GM18870 (cell line): ENCODE data around the gene FAM221A.
"Not testable (repeated sequence)": the region's sequence is repeated elsewhere in the genome, so short reads cannot be mapped to it uniquely, and the experiment has no call there.

ENCODE experiments used
- ATAC-seq: cut with Tn5 transposase; IDR thresholded peaks from one replicate; pipeline ENCODE4 v1.9.1; 2021; ENCODE audit warnings: moderate library complexity; ENCODE audit not compliant: unreplicated experiment

FAM221A gene, protein sequence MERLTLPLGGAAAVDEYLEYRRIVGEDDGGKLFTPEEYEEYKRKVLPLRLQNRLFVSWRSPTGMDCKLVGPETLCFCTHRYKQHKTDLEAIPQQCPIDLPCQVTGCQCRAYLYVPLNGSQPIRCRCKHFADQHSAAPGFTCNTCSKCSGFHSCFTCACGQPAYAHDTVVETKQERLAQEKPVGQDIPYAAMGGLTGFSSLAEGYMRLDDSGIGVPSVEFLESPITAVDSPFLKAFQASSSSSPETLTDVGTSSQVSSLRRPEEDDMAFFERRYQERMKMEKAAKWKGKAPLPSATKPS

DNA sequence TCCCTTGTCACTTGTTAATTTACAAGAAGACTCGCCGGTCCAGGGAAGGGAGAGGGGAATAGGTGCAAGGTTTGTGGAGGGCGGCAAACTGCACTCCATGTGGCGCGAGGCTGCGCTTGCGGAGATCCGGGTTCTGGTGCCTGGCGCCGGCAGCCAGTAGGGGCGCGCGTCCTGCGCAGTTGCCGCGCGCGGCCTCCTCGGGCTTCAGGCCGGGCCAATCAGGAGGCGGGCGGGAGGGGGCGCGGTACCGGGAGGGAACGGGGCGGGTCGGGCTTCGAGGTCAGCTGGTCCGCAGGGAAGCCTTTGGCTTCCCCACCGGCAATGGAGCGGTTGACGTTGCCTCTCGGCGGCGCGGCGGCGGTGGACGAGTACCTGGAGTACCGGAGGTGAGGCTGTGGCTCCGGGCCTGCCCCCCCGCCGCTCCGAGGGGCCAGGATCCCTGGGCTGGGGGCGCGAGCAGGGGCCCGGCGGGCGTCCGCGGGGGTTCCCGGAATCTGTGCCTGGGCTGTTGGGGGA is at the start of gene FAM221A:
FAM221A (plus strand) TSS at position 302 of the 516 bp plus-strand sequence; CDS start at position 322, 20 bp downstream.
- ATAC-seq: peak; percentile 60

DNA sequence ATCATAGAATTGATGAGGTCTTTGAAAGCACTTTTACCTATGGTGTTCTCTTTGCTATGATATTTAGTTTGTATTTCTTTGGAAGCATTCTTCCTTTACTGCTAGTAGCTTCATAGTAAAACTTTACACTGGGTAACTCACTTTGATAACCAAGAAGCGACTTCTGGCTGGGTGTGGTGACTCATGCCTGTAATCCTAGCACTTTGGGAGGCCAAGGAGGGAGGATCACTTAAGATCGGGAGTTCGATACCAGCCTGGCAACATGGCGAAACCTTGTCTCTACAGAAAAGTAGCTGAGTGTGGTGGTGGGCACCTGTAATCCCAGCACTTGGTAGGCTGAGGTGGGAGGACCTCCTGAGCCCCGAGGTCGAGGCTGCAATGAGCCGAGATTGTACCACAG is 46.6 kb upstream of the FAM221A start:
- ATAC-seq: no peak

DNA sequence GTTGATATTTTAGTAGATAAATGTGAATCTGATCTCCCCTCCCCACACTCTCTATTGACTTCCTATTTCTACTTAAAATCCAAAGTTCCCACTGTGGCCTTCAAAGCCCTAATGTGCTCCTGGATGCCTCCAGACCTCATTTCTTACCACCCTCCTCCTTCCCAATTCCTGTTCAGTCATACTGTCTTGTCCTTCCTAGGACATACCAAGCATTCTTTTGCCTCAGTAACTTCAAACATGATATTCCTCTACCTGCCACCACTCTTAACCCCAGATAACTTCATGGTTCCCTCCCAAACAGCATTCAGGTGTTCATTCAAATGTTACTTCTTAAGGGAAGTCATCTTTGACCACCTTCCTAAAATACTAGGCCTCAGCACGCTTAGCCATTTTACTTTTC is 34.2 kb upstream of the FAM221A start:
- ATAC-seq: no peak

DNA sequence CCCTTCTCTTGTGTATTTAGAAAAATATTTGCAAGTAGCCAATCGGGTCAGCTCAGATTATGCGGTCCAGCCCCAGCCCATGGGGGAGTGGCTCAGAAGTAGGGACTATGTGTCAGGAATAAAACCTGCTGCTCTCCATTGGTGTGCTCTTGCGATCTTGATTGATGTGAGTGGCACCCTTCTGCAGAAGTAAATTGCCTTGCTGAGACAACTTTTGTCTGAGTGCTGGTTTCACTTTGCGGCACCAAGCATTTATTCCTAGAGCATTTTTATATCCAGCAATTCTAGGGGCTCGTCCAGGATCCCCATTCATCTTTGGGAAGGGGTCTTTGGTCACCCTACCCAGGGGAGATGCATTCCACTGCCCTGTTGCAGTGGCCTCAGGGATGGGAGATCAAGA is 26.1 kb upstream of the FAM221A start:
- ATAC-seq: no peak

DNA sequence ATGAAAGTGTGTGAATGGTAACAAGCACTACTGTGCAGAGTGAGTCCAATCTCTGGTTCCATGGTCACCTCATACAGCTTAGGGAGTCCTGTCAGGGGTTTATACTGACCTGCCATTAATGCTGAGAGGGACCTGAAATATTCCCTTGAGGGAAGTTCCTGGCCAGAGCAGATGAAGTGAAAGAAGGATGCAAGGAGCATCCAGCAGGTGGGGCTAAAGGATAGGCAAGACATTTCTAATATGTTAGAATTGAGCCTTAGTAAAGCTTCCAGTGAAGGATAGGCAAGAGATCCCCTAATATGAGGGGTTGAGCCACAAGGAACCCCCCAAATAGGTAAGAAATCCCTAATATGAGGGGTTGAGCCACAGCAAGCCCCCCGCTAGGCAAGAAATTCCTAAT is 25.5 kb upstream of the FAM221A start:
- no peak for ATAC-seq

DNA sequence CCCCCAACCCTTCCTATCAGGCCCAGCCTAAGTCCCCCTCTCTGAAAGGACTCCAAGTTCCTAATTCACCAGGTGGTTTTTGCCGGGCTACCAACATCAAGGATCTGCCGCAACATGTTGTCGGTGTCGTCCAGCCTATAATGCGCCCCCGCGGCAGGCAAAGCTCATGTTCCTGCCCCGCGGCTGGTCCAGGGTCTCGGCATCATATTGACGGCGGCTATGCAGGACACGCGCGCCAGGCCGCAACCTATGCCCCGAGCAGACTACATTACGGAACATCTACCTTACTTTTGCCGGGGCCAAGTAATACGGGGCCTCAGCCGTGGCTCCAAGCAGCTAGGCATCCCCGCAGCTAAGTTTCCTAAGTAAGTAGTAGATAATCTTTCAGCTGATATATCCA is 24.6 kb upstream of the FAM221A start:
- ATAC-seq: no peak

DNA sequence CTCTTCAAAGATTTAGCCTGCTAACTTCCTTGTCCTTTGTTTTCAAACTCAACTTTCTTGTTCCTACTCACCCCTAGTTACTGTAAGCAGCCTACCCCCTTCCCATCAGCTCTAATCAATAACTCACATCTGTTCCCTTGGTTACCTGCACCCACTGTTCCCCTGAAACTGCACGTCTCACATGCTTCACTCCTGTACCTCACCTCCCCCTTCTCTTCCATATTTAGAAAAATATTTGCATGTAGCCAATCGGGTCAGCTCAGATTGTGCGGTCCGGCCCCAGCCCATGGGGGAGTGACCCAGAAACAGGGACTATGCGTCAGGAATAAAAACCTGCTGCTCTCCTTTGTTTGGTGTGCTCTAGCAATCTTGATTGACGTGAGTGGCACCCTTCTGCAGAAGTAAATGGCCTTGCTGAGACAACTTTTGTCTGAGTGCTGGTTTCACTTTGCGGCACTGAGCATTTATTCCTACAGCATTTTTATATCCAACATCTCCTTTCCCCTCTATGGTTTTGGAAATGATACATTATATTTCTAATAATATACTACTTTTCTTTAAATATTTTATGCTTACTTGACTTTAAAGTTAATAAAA is 21.1 kb upstream of the FAM221A start:
- ATAC-seq: no peak

DNA sequence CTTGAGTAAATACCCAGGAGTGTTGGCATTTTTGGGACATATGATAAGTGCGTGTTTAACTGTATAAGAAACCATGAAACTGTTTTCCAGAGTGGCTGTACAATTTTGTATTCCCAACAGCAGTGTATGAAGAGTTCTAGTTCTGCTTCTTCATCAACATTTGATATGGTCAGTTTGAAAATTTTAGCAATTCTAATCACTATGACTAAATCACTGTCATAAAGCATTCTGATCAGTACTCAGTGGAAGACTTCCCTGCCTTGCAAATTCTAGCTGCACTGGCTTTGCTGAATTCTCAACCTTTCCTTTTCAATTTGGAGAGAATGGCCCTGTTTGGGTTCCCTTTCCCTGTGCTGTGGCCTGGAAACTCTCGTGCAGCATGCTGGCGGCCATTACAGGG is 18.6 kb upstream of the FAM221A start:
- no peak for ATAC-seq

DNA sequence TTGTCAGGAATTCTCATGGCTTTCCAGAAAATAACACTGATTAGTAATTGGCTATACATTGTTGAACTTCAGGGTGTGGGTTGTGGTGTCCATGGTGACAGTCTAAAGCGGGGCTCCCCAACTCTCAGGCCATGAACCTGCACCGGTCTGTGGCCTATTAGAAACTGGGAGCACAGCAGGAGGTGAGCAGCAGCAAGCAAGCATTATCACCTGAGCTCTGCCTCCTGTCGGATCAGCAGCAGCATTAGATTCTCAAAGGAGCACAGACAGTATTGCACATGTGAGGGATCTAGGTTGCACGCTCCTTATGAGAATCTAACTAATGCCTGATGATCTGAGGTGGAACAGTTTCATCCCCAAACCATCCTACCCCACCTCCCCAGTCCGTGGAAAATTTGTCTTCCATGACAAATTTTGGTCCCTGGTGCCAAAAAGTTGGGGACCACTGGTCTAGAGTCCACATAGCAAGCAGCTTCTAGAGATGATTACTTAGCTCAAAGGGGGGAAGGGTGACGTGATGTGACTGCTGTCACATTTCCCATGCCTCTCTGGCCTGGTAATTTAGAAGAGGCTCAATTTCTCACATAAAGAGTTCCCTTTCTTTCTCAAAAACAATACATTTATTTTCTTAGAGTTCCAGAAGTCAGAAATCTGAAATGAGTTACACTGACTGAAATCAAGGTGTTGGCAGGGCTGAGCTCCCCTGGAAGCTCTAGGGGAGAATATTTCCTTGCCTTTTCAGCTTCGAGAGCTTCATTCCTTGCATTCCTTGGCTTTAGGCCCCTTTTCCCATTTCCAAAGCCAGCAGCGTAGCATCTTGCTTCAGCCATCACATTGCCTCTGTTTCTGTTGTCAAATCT is 17.6 kb upstream of the FAM221A start:
- no peak for ATAC-seq

DNA sequence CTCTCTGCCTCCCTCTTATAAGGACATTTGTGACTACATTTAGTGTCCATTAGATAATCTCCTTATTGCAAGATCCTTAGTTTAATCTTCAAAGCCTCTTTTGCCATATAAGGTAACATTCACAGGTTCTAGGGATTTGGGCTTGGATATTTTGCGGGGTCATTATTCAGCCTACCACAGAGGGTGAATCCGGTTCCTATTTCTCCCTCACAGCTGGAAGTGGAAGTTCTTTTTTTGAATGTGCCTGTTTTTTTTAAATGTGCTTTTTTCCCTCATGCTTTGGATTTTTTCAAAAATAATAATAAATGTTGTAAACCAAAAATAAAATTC is 17.1 kb upstream of the FAM221A start:
- no peak for ATAC-seq

DNA sequence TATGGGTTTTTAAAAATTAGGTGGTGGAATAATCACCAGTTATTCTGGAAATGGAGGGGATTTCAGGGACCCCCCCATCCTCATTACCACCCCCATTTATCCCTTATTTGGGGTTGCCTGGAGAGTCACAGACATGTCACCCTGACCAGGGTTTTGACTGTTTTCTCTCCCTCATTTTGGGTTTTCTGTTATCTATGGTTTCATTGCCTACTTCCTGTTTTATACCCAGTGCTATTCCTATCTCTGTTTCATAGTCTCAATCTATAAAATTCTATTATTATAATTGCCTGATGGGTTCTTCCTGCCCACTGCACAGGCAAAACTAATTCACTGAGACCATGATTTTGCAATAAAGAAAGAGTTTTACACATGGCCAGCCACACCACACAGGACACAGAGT is 15.9 kb upstream of the FAM221A start:
- no peak for ATAC-seq

DNA sequence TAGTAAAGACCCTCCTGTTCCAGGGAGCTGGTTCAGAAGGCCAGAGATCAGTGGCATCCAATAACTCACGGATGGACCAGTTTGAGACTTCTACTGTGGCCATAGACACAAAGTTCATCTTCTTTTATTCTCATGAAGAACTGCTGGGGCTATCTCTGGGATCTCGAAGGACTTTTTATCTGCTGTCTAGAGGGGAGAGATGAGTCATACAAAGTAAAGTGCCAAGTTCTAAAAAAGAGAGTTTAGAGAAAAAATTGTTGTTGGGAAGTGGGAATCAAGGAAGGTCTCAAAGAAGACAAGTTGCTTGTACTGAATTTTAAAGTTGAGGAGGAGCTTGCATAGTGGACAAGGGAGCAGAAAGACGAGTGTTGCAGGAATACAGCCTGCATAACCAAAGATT is 8.0 kb upstream of the FAM221A start:
- ATAC-seq: no peak

DNA sequence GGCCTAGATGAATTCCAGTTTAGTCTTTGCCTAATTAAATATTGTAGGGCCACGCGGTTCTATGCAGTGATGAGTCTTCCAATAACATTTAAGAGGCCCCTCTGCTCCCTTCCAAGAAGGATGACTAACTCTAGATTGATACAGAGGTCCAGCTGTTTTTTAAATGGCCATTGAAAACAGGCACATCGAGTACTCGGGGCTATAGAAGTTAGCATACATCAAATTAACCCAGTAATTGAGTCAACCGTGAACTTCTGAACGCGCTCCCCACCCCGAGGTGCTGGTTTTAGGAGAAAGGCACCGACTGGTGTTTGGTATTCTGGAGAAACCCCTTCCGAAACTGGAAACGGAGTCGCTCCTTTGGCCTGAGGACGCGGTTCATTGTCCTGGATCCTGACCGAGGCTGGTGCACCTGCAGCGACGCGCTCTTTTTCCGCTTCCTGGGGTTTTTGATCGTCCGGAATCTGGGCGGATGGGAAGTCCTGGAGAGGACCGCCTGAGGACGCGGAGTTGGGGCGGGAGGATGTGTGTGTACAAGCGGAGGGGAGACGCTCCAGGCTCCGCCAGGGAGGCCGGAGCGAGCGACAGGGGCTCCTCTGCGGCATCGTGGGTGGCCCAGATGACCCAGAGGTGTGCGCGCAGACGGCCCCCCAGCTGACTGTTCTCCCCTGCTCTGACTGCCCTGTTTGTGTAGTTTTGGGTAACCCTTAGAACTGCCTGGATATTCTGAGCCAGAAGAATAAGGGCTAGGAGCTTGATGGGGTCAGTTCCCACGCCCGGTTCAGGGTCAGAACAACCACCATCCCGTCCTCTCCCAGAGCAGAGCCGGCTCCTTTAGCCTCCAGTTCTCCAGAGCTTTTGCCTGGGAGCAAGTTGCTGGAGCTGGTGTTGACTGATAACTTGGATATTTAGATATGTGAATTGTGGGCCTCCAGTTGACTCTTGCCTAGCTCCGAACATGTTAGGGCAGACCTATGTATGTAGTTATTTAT is 711 bp downstream of the FAM221A start:
- ATAC-seq: peak; percentile 38

DNA sequence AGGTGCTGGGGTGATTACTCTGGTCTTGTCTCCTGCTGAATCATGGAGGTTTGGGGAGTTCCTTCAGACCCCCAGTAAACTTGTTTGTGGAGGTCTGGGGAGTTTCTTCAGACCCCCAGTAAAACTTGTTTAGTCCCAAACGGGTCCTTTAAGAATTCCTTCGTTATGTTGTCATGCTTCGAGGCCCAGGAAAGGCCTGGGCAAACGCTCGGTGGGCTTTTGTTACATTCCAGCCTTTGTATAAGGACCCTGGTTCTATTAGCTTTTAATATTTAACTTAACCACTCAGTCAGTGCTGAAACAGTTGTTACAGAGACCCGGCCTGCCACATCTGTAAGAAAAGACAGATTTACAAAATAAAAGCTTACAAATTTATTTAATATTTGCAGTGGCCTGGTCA is 4.0 kb downstream of the FAM221A start:
- ATAC-seq: not testable (repeated sequence)

DNA sequence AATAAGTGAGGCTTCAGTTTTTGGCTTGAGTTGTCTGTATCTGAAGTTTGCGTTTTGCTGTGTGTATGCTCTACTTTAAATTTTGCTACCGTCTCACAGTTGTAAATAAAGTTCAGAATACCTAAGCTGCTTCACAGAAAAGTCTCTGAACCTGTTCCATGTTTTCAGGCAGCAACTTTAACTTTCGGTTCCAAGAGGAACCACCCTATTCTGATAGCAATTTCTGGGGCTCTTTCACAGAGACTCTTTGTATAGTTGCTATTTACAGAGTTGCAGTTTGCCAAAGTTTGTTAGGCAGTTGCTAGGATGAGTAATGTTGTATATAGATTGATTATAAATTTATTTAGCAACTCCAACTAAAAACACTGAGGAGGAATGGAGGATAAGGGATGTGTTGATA is 5.7 kb downstream of the FAM221A start:
- no peak for ATAC-seq

DNA sequence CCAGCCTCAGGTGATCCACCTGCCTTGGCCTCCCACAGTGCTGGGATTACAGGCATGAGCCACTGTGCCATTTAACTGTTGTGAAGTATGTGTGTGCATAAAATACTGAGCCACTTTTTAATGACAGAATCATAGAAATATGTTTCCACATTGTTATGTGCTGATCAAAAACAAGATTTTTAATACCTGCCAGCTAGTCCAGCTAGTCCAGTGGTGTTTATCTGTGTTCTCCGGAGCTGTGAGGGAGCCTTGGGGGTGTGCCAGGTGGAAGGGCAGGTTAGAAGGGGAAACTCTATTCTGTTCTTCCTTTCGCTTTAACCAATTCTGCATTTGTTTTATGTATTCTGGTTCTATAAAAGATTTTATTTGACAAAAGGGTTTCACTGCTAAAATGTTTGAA is 7.0 kb downstream of the FAM221A start:
- ATAC-seq: no peak

DNA sequence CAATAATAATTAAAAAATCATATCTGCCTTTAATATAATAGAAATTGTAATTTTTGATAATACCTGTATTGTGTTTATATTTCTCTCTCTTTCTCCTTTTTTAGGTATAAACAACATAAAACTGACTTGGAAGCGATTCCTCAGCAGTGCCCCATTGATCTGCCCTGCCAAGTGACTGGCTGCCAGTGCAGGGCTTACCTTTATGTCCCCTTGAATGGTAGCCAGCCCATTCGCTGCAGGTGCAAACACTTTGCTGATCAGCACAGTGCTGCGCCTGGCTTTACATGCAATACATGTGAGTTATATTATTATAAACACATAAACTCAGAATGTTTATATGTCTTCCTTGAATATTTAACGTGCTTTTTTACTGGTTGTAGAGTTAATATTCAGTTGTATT is 9.2 kb downstream of the FAM221A start:
- no peak for ATAC-seq

DNA sequence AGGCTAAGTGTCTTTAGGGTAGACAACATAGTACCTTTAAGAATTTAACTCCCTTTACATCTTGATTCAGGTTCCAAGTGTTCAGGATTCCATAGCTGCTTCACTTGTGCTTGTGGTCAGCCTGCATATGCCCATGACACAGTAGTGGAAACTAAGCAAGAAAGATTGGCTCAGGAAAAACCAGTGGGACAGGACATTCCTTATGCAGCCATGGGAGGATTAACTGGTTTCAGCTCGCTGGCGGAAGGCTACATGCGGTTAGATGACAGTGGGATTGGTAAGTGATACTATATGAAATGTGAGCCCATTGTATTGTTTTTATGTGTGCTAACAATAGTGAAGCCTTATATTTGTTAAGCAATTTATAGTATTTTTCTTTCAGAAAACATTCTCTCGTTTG is 11.3 kb downstream of the FAM221A start:
- no peak for ATAC-seq

DNA sequence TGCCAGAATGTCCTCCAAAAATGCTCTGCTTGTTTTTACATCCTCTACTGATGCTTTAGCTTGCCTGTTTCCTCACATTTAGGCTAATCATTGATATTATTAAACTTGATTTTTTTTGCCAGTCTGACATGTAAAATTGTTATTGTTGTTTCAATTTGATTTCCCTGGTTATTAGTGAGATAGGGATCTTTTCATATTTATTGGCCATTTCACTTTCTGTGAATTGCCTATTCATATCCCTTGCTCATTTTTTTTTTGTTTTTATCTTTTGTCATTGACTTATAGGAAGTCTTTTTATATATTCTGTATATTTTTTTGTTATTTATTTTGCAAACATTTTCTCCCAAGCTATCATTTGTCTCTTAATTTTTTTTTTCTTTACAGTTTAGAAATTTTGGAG is 13.2 kb downstream of the FAM221A start:
- ATAC-seq: no peak

DNA sequence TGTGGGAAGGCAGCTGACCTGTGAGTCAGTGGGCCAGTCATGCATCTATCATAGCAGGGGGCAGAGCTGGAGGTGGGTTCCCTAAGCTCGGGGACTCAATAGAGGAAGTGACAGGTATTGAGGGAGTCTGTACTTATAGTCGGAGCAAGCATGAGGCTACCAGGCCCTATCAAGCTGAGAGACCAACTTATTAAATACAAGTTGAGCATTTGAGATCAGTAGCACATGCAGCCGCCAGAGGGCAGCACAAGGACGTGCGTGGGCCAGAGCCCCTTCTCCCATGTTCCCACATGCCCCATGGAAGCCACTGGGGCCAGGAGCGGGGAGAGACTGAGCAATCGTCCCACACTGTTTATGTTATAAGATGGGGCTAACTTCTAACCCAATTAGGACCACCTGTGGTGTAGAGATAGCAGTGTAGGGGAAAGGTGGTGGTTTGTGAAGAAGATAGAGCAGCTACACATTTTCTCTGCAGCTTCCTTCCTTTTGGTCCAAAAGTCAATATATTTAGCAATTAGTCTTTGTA is 17.0 kb downstream of the FAM221A start:
- ATAC-seq: peak; percentile 58
